ENCODE data around the gene CLCN6. TPM values are rescaled to one million over a fixed set of nuclear protein-coding genes. Genes with fewer than 3 reads are reported as not detected.

The CLCN6 gene
- total RNA-seq, 1 experiment from 2014 or later, result 13.7 TPM

- no peaks in the 10 kb centered on the region for H3K79me2 ChIP-seq (ENCODE audit: insufficient read depth, low read length)
- no peaks in the 10 kb centered on the region for H4K20me1 ChIP-seq (ENCODE audit: insufficient read depth)
- intact Hi-C loops (cut with micrococcal nuclease), result no loop called here
- CTCF ChIA-PET, result no interaction called here
- no peak overlapping the region for H3K4me3 ChIP-seq (replicated peaks in 1 of 2; ENCODE audit: low read depth in 1 of 2, low read length in 2 of 2)
- no peak for ATAC-seq
- no peak overlapping the region for H3K27ac ChIP-seq (ENCODE audit: low read depth, low read length)
- BruUV-seq (replicated peaks), result no TSS peak
- H3K27me3 ChIP-seq (ENCODE audit: insufficient read depth, low read length), result no peaks in the 10 kb centered on the region
- H3K9me2 ChIP-seq (ENCODE audit: insufficient read depth), result no peaks in the 10 kb centered on the region
- H3K4me2 ChIP-seq (ENCODE audit: low read length), result no peak overlapping the region
- no peak overlapping the region for H2AFZ ChIP-seq (ENCODE audit: low read depth, low read length, poor library complexity, severe bottlenecking)
- TF ChIP-seq CBX3 (IDR thresholded peaks at IDR 0.05; ENCODE audit: low read depth), result no peak
- TF ChIP-seq JUND (IDR thresholded peaks at IDR 0.05), result no peak
- TF ChIP-seq FOSL1 (IDR thresholded peaks at IDR 0.05; ENCODE audit: low read depth), result no peak
- TF ChIP-seq POLR2A (IDR thresholded peaks at IDR 0.05; ENCODE audit: borderline replicate concordance, extremely low read depth, insufficient read depth, insufficient read length), result no peak
- no peak for TF ChIP-seq TCF7L2 (IDR thresholded peaks at IDR 0.05; ENCODE audit: borderline replicate concordance, extremely low read depth, insufficient read depth, insufficient read length)
- TF ChIP-seq, protein P1, sequence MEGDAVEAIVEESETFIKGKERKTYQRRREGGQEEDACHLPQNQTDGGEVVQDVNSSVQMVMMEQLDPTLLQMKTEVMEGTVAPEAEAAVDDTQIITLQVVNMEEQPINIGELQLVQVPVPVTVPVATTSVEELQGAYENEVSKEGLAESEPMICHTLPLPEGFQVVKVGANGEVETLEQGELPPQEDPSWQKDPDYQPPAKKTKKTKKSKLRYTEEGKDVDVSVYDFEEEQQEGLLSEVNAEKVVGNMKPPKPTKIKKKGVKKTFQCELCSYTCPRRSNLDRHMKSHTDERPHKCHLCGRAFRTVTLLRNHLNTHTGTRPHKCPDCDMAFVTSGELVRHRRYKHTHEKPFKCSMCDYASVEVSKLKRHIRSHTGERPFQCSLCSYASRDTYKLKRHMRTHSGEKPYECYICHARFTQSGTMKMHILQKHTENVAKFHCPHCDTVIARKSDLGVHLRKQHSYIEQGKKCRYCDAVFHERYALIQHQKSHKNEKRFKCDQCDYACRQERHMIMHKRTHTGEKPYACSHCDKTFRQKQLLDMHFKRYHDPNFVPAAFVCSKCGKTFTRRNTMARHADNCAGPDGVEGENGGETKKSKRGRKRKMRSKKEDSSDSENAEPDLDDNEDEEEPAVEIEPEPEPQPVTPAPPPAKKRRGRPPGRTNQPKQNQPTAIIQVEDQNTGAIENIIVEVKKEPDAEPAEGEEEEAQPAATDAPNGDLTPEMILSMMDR (IDR thresholded peaks at IDR 0.05 in 2 of 3, conservative IDR thresholded peaks at IDR 0.05 in 1 of 3; ENCODE audit: borderline replicate concordance in 1 of 3, insufficient read depth in 1 of 3, low read depth in 2 of 3, low read length in 2 of 3), result no peak
- H3K36me3 ChIP-seq (ENCODE audit: control insufficient read depth in 1 of 2, insufficient read depth in 2 of 2, low read length in 2 of 2), result no peaks in the 10 kb centered on the region
- POLR2A ChIA-PET, result no interaction called here
- RAD21 ChIA-PET (ENCODE audit: low non-redundant PET in 1 of 2, low total read pairs in 2 of 2, uncharacterized antibody in 2 of 2, unreplicated experiment in 2 of 2), result interaction anchor here in 1 of 2 experiments (0.6 kb wide), 1 partner anchor 110 kb away, joined by 4 read pairs; no protein-coding TSS in a partner anchor
- H3K9ac ChIP-seq (ENCODE audit: low read length), result no peak overlapping the region
- H3K9me3 ChIP-seq (ENCODE audit: control insufficient read depth in 1 of 2, insufficient read depth in 1 of 2, low read depth in 1 of 2, low read length in 2 of 2), result no peaks in the 10 kb centered on the region
- H3K4me1 ChIP-seq (ENCODE audit: control insufficient read depth in 1 of 2, insufficient read depth in 2 of 2, low read length in 2 of 2), result peaks cover 25 to 58% of the 10 kb centered on the region in 2 experiments
- DNase-seq (ENCODE audit: low read depth, low spot score), result no peak
Observed at GRCh38 chr1:11786168-11786567, 19.8 kb upstream of the CLCN6 start.

GRCh38 chr1:11787251-11787803 is 18.7 kb upstream of the CLCN6 start:
- peak overlapping the region; percentile 8; the same call in 1 of the 2 replicates for H3K27ac ChIP-seq (ENCODE audit: low read depth, low read length)
- no TSS peak for BruUV-seq (replicated peaks)
- H3K9me3 ChIP-seq (ENCODE audit: control insufficient read depth in 1 of 2, insufficient read depth in 1 of 2, low read depth in 1 of 2, low read length in 2 of 2), result no peaks in the 10 kb centered on the region
- no peaks in the 10 kb centered on the region for H3K79me2 ChIP-seq (ENCODE audit: insufficient read depth, low read length)
- TF ChIP-seq POLR2AphosphoS5 (IDR thresholded peaks at IDR 0.05; ENCODE audit: low read depth, low read length) (peak; percentile 25), CBX3 (IDR thresholded peaks at IDR 0.05; ENCODE audit: low read depth) (no peak)
- DNase-seq (ENCODE audit: low read depth, low spot score) (no peak), ATAC-seq (no peak)
- ChIA-PET CTCF (interaction anchor here (0.9 kb wide), 1 partner anchor 16 kb away, joined by 3 read pairs; no protein-coding TSS in a partner anchor), POLR2A (interaction anchor here (1.4 kb wide), 1 partner anchor 16 kb away, joined by 3 read pairs; no protein-coding TSS in a partner anchor), RAD21 (ENCODE audit: low non-redundant PET in 1 of 2, low total read pairs in 2 of 2, uncharacterized antibody in 2 of 2, unreplicated experiment in 2 of 2) (no interaction called here)
- peak overlapping the region; percentile 55 for H3K4me2 ChIP-seq (ENCODE audit: low read length)
- H3K36me3 ChIP-seq (ENCODE audit: control insufficient read depth in 1 of 2, insufficient read depth in 2 of 2, low read length in 2 of 2), result no peaks in the 10 kb centered on the region
- H3K4me1 ChIP-seq (ENCODE audit: control insufficient read depth in 1 of 2, insufficient read depth in 2 of 2, low read length in 2 of 2), result peaks cover 33 to 69% of the 10 kb centered on the region in 2 experiments
- intact Hi-C loops (cut with micrococcal nuclease), result no loop called here
- no peaks in the 10 kb centered on the region for H3K9me2 ChIP-seq (ENCODE audit: insufficient read depth)
- peak overlapping the region; percentile 27; the same call in 1 of the 2 replicates for H3K9ac ChIP-seq (ENCODE audit: low read length)
- no peak overlapping the region for H2AFZ ChIP-seq (ENCODE audit: low read depth, low read length, poor library complexity, severe bottlenecking)
- H3K27me3 ChIP-seq (ENCODE audit: insufficient read depth, low read length), result no peaks in the 10 kb centered on the region
- no peaks in the 10 kb centered on the region for H4K20me1 ChIP-seq (ENCODE audit: insufficient read depth)
- H3K4me3 ChIP-seq (replicated peaks in 1 of 2; ENCODE audit: low read depth in 1 of 2, low read length in 2 of 2), result no peak overlapping the region

All from HCT116 (cell line).